OCI-LY1 (cell line): ENCODE results near the gene SELENOK.

ENCODE experiments used
- CTCF ChIP-seq: fragments of 200-600 bp; sonication (generic), shearing (Covaris generic); IDR thresholded peaks from 2 replicates; pipeline ENCODE4 v1.5.1; 2017; ENCODE audit warnings: mild to moderate bottlenecking, antibody characterized with exemption, low read length, moderate library complexity, mixed read lengths
- EZH2 ChIP-seq: fragments of 200-600 bp; sonication (generic), shearing (Covaris generic); IDR thresholded peaks from 2 replicates; pipeline ENCODE4 v1.8.0; 2017; ENCODE audit warnings: borderline replicate concordance, mixed run types, mild to moderate bottlenecking, antibody characterized with exemption, low read length, moderate library complexity, mixed read lengths

- TF ChIP-seq CTCF (no peak), EZH2 (no peak)
These were observed 40.8 kb downstream of the SELENOK start for GRCh38 chr3:53850895-53851294.
